Hypothalamus (tissue), 51 donors: ENCODE data around the gene FUOM.
"Not testable (repeated sequence)": the region's sequence is repeated elsewhere in the genome, so short reads cannot be mapped to it uniquely, and the experiment has no call there.

Experiments used
- DNase-seq, 51 donors: peaks; one replicate each; lab custom pipeline; 2025; lab: John Stamatoyannopoulos, UW

FUOM gene

DNA sequence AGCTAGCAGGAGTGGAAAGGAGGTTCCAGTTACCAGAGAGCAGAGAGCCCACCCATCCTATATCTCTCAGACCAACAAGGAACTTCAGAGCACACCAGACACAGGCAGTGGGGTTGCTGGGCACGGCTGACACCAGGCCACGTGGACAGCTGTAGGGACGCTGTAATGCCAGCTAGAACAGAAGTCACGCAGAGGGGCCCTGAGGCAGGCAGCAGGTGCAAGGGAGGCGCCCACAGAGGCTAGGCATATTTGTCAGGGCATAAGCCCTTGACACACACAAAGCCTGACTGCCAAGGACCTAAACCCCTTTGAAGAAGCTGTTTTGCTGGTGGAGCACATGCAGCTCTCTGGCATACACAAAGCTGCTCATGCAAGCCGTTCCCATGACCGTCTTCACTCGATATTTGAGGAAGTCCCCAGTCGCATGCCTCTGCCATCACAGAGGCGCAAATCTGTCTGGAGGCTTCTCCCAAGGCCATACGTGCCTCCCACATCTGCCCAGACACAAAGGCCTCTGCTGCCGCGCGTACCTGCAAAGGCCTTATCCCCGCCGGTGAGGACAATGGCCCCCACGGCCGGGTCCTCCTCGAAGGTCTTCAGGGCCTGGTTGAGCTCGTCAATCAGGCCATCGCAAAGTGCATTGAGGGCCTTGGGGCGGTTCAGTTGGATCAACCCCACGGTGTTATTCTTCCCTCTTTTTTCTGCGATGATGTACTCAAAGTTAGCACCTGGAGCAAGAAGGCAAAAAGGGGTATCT is 12.4 kb upstream of the FUOM start:
- no peak for DNase-seq

DNA sequence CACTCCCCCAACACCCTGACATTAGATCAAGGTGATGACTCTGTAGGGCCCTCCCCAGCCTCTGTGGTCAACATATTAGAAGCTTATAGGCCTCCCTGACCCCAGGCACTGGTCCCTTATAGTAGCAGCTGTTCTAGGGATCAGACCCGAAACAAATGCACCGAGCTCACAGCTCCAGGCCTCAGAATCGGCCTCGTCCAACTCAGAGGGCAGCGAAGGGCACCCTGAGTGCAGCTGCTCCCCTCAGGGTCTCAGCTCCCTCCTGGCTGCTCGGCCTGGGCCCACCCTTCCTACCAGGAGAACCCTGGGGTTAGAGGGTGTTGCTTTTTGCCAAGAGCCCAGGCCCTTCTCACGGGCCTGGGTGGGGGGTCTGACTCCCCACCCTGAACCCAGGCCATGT is 10.3 kb upstream of the FUOM start:
- DNase-seq: no peak

DNA sequence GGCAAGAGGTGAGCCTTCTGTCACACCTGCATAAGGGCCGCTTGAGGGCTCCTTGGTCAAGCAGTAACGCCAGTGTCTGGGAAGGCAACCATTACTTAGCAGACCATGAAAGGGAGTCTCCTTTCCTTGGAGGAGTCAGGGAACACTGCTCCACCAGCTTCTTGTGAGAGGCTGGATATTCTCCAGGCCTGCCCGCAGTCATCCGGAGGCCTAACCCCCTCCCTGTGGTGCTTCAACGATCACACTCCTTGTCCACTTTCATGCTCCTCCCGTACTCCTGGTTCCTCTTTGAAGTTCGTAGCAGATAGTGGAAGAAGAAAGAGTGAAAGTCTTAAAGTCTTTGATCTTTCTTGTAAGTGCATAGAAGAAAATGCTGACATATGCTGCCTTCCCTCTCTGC is 9.6 kb upstream of the FUOM start:
- DNase-seq: not testable (repeated sequence)

DNA sequence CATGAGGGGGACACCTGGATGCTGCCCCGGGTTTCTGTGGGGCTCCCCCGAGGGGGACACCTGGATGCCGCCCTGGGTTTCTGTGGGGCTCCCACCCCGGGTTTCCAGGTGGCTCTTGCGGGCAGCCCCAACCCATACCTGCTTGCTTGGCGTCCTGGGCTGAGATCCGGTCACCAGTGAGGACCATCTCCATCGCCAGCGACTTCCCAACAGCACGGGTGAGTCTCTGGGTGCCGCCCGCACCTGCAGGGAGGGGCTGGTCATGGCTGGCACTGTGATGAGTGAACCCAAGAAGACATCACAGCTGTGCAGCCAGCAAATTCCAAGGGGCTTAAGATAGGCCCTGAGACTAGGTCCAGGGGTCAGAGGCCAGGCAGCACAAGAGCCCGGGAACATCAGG is 8.9 kb upstream of the FUOM start:
- DNase-seq: no peak

DNA sequence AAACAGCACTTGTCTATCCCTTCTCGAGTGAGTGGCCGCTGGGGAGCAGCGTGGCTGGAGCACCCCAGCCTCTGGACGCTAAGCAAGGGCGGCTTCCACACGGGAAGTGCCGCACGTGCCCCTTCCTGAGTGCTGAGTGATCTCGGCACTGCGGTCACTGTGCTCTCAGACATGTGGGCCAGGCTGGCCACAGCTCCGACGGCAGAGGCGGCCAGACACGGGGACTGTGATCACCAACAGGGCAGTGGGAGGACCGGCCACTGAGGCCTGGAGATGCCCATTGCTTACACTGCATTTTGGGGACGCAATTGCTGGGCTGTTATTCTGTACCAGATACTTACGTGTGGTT is 8.3 kb upstream of the FUOM start:
- no peak for DNase-seq

DNA sequence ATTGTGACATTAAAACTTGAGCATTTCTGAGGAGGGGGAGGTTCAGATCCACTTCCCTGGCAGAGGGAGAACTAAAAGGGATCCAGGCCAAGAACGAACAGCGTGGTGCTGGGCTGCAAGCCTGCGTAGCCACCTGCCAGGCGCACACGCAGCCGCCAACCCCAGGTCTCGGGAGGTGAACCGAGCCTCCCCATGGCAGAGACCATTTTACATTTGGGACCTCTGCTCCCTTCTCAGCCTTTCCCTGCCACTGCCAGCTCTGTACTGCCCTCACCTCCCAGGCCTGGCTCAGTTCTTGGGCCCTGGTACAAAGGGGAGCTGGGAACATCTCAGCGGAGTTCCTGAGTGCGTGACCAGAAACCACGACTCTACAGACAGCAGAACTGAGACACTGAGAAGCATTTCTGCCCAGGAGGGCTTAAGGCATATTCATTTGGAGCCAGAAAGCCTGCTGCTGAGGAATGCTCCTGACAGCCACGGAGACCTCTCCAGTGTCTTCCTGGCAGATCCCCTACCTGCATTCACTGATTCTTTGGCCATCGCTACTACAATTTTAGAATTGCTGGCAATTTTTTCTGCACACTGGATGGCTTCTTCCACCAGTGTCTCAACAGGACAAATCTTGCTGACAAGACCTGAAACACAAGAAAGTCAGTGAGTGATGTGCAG is 7.8 kb upstream of the FUOM start:
- DNase-seq: no peak

DNA sequence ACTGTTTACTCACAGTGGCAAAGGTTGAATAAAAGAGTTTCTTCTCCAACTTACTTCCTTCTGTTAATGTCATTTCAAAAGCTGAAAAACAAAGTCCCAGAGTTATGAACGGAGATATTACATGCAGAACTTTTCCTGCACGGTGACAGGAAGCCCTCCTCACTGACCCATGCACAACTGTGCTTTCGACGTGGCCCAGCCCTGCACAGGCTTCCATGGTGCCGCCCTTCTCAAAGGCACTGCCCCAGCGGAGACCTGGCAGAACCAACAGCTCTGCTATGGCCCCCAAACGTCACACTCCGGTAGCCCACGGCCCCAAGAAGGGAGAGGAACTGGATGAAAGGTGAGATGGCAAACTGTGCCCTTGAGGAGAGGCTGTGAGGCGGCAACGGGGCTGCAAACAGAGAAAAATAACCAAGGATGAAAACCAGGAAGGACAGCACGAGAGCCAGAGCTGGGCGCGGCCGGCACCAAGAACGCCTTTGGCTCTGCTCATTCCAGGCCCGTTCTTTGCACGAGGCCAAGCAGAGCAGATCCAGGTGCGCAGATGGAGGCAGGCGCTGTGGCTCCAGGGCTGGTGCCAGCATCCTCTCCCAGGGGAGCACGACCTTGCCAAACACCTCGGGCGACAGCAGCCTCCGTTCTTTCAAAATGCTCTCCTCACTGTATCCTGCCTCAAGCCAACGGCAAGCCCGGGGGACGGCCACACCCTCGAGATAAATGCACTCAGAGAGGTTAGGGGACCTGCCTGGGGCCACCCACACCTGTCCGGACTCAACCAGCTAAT is 7.0 kb upstream of the FUOM start:
- DNase-seq: no peak

DNA sequence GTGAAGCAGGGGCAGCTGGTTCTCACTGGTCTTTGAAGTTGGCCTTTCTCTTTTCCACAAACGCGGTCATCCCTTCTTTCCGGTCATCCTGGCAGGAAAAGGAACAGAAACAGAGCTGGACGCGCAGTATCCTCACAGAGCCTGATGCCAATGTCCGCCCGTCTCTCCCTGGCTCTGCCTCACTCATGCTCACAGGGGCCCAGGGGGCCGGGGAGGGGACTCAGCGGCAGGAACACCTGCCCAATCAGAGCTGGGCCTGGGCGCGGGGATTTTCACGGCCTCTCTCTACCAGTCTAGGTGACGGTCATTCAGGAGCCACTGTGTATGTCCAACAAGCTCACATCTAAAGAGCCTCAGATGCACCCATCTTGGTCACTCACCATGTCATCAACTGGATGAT is 5.0 kb upstream of the FUOM start:
- no peak for DNase-seq

DNA sequence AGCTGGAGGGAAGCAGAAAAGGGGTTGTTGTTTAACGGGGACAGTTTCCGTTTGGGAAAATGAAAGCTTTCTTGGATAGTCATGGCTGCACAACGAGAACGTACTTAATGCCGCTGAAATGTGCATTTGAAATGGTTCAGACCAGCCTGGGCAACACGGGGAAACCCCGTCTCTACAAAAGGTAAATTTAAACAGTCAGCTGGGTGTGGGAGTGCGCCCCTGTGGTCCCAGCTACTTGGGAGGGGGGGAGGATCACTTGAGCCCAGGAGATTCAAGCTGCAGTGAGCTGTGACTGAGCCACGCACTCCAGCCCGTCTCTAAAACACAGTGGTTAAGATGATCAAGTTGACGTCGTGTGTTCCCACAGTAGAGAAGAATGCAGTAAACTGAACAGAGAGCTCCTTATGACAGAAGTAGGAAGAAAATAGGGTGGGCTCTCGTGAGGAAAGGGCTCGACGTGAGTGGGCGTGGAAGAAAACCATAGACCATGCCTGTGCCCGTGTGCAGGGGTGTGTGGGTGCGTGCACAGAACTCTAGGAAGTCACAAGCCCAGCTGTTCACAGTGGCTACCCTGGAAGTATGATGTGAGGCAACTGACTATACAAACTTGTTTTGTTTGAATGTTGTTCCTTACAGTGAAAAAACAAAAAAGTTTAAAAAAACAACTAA is 4.1 kb upstream of the FUOM start:
- no peak for DNase-seq

DNA sequence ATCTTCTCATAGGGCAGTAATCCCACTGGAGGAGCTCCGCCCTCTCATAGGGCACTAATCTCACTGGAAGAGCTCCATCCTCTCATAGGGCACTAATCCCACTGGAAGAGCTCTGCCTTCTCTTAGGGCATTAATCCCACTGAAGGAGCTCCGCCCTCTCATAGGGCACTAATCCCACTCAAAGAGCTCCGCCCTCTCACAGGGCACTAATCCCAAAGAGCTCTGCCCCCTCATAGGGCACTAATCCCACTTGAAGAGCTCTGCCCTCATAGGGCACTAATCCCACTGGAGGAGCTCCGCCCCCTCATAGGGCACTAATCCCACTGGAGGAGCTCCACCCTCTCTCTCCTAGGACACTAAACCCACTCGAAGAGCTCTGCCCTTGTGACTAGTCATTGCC is 3.4 kb upstream of the FUOM start:
- no peak for DNase-seq

DNA sequence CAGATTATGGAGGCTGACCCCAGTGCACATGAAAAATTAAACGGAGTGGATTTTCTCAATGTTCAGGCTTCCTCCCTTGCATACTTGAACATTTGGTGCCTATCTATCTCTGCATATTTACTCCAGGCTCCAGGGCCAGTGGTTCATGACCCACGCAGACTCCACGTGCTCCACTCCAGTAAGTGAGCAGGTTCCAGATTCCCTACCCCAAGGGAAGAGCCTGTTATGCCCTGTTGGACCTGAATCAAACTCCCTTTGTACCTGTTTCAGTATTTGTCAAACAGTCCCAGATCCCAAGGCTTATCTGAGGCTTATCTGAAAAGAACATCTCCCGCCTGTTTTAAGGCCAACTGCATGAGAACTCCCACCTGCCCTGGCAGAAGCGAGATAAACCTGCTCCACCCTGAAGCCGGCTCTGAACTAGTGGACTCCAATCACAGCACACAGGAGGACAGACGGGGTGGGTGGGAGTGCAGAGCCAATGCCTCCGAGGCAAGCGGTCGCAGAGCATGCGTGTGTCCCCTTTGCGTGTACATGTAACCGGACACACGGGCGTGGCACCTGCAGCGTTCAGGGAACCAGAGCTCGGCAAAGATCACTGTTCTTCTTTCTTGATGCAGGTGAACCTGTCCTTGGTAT is 2.3 kb upstream of the FUOM start:
- DNase-seq: no peak

DNA sequence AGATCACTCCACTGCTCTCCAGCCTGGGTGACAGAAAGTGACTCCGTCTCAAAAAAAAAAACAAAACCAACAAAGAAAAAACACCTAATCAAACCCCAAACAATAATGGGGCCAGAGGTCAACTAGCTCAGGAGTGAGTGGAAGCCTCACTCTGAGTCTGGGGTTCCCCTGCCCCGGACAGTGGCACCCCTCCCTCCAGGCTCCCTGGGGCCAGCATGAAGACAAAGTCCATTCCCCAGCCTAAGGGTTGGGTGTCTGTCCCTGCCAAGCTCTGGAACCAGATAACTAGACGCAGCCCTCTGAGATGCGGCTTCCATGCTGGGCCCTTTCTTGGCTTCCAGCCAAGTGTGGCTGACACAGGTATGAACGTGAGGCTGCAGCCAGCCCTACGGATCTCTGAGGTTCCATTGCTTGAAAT is 1.7 kb upstream of the FUOM start:
- DNase-seq: no peak

DNA sequence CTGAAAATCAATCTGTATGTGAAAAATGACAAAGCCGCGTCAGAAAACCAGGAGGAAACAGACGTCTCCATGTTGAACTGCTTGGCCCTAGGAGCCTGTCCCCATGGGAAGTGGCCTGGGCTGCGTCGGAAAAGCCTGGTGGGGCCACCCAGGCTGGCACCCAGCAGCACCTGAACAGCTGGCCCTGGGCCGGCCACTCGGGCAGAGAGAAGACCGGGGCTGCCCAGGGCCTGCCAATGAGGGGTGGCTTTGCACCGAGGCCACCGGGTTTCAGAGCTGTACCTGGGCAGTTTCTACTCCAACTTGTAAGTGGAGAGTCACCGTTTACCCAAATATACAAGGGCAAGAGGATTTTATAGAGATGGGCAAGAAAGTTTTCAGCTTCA is 1.1 kb upstream of the FUOM start:
- no peak for DNase-seq

DNA sequence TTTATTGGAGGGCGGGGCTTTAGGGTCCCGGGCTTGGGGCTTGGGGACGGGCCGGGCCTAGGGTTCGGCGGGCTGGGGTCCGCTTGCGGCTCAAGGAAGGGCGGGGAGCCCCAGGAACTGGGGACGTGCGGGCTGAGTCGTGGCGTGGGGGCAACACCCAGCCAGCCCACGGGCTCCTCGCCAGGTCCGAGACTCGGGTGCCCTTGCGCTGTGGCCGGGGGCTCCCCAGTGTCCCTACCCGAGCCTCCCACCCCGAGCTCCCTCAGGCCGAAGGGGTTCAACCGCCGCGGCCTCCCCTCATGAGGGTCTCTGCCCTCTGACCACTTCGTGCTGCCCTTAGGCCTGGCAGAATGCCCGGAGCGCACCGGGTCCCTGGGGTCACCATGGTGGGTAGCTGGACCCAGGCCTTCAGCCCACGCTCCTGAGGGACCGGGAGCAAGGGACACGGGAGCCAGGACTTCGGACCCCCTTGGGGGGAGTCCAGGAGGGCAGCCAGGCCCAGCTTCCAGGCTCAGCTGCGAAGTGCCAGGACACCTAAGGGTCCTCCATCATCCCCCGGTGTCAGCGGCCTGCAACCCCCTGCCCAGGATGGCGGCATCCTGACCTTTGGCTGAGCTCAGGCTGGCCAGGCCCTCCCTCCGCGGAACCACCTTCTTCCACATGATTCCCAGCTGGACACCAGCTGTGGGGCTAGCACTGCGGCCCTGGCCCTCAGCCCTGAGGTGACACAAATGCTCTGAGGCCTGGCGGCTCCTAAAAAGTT is 524 bp upstream of the FUOM start:
- no peak for DNase-seq

DNA sequence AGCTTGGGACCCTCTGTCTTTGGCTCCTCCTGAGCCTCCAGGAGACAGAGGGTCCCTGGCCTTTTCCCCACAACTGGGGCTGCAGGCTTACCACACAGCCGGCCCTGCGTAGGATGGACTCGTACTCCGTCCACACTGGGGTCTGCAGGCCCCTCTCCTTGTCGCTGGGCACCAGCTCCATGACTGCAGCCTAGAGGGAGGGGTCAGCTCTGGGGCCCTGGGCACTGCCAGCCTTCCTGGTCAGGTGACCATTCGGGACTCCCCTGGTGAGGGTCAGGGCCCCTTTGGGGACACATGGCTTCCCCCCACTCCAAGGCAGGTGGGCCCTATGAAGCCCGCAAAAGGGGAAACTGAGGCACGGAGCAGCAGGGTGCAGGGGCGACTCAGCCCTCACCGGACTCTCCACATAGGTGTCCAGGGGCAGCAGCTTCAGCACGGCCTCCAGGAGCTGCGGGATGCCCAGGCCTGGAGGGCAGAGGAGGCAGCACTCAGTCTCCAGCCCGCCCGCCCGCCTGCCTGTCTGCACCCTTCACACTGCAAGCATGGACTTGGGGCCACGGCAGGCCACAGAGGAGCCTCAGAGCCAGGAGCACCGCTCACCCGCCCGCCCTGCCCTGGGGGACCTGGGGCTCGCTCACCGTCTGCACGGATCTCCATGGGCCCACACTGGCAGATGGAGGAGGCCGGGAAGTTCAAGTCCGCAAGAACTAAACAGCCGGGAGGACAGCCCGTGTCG is 1.1 kb downstream of the FUOM start:
- DNase-seq: no peak

DNA sequence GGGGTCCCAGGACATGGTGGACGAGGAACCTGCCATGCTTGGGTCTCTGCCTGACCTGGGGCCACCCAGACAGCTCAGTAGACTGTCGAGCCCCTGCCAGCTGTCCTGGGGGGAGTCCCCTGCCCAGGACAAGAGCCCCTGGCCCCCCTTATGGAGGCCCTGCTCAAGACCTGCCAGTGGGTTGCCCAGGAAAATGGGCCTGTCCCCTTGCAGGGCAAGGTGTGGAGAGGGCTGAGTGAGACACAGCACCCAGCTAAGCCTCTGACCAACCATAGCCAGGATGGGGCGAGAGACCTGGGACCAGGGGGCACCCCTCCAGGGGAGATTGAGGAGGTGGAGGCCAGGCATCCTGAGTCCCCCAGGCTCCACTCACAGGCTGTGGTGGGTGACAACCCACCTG is 1.8 kb downstream of the FUOM start:
- no peak for DNase-seq

DNA sequence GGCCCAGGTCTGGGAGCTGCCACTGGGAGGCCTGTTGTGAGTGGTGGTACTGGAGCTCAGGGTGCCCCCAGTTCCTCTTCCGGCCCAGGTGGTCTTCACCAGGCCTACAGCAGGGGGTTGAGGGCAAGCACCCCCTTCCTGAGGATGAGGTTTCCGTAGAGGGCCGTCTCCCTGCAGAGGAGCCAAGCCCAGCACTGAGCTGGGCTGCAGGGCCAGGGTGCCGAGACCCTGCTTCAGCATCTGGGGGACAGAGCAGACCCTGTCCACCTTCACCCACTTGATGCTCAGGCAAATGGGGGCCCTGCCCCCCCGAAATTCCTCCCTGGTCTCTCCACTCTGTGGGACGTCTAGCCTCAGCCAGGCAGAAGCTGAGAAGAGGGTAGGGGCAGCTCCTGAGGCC is 2.6 kb downstream of the FUOM start:
- no peak for DNase-seq

DNA sequence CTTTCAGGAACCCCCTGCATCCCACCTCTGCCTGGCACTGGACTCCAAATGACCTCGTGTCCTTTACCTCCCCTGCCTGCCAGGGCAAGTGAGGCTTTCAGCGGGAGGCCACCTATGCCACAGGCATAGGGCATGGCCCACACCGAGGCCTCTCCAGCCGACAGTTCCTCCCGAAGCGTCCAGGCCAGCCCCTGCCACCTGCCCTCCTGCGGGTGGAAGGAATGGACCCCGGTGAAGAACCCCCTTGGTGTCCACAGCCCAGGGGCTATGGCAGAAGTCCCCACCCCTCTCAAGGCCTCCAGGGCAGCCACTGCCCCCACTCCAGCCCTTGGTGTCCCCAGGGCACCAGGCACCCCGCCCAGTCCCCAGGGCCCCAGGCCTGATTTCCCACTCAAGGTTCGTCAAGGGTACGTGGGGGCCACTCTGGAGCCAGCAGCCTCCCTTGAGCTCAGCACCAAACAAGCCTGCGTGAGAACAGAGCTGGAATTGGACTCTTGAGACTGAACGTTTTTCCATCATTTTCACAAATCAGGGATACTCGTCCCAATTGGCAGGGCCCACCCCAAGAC is 3.1 kb downstream of the FUOM start:
- no peak for DNase-seq

DNA sequence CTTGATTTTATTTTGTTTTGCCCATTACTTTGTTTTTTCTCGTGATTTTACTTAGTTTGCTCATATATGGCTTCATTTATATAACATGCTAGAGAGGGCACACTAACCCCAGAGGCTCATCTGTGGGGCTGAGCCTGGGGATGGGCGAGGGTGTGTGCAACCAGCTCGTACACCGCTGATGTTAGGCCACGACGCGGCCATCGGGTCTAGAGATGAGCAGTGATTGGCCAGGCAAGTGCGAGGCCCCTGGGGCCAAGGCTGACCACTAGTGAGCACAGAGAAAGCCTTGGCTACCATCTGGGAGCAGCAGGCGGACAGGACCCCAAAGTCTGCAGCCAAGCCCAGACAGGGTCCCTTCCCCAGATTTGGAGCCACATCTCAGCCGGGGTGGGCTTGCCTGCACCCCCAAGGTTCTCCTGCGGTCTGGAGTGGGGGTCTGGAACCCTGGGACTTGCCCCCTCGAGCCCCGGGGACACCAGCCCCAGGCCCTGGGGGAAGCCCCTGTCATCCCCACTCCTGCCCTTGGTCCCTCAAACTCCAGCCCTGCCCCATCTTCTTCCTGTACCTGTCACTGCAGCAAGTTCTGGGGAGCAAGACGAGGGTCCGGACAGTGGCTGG is 3.7 kb downstream of the FUOM start:
- no peak for DNase-seq
